Kidney (tissue), 14 donors: ENCODE results near the gene NT5C1A. TPM values are rescaled to one million over a fixed set of nuclear protein-coding genes. Genes with fewer than 3 reads are reported as not detected.

Experiments used
- DNase-seq, 5 donors: peaks; one replicate each; pipeline ENCODE4 v3.0.0-alpha.2; 2013 to 2020
- FAIRE-seq: peaks from 2 replicates; lab custom pipeline; 2012; peaks lifted over from hg19 to GRCh38; lab: Jason Lieb, UNC
- H3K27ac ChIP-seq, 2 donors: one replicate each; pipeline ENCODE4 v1.7.0; 2013; ENCODE audit warnings: low read depth in 2 of 2, low read length in 2 of 2, inconsistent platforms in 1 of 2
- H3K27me3 ChIP-seq: one replicate; pipeline ENCODE4 v1.7.1; 2013; ENCODE audit warnings: low read length, inconsistent platforms; ENCODE audit not compliant: control insufficient read depth, insufficient read depth
- H3K36me3 ChIP-seq, 3 donors: one replicate each; pipeline versions ENCODE4 v1.7.0 to v1.7.1; 2013; ENCODE audit warnings: low read length in 3 of 3, control low read depth in 1 of 3, inconsistent platforms in 1 of 3; ENCODE audit not compliant: insufficient read depth in 3 of 3, control insufficient read depth in 2 of 3
- H3K4me1 ChIP-seq, 3 donors: one replicate each; pipeline versions ENCODE4 v1.7.0 to v1.7.1; 2013; ENCODE audit warnings: low read length in 3 of 3, inconsistent platforms in 1 of 3, low read depth in 1 of 3; ENCODE audit not compliant: control insufficient read depth in 2 of 3, insufficient read depth in 2 of 3
- H3K4me3 ChIP-seq, 3 donors: one replicate each; pipeline versions ENCODE4 v1.7.0 to v1.8.1; 2013; ENCODE audit warnings: low read length in 3 of 3, control low read depth in 1 of 3, inconsistent platforms in 1 of 3
- H3K9ac ChIP-seq, 3 donors: one replicate each; pipeline versions ENCODE4 v1.7.0 to v1.7.1; 2013; ENCODE audit warnings: low read length in 3 of 3, control low read depth in 1 of 3, inconsistent platforms in 1 of 3
- H3K9me3 ChIP-seq, 3 donors: one replicate each; pipeline versions ENCODE4 v1.7.0 to v1.7.1; 2013; ENCODE audit warnings: low read length in 3 of 3, control low read depth in 1 of 3, inconsistent platforms in 1 of 3; ENCODE audit not compliant: control insufficient read depth in 2 of 3, insufficient read depth in 1 of 3
- CTCF ChIP-seq: IDR thresholded peaks from 3 replicates; pipeline ENCODE4 v1.5.1; 2012; ENCODE audit warnings: mild to moderate bottlenecking, moderate library complexity, borderline replicate concordance; ENCODE audit not compliant: insufficient read depth; ENCODE audit errors: extremely low read depth
- intact Hi-C: fragments of 100-400 bp; cut with DNase I; formaldehyde crosslinking; loops from one replicate; pipeline ENCODE4 v1.11.1; 2022
- polyA plus RNA-seq: library from polyadenylated mRNA; stranded (reverse); fragments of 350-450 nt; fragmentation: Illumina TruSeq; extraction: RNeasy Lipid Tissue Mini Kit (QIAGEN cat#74804); gene quantifications from one replicate; pipeline ENCODE4 v1.2.3, GENCODE V29; 2014; ENCODE audit warnings: low read depth, low replicate concordance; ENCODE audit not compliant: insufficient read depth
- total RNA-seq: library from RNA; stranded (reverse); fragmentation: NEBNext Ultra II Directional; extraction: Animal tissue kit (Norgen Biotek cat#: 25700); gene quantifications from one replicate; pipeline ENCODE4 v1.2.1, GENCODE V29; 2021
- donor health status: control.
- donor health status: control.
- donor health status: control.
- donor health status: control.
- donor health status: control.
- donor health status: DM: yes; HTN: yes; CAD: no.
- donor health status: Normal renal cell carcinoma (clear cell type).

NT5C1A gene
- total and polyA plus RNA-seq, 2 donors from 2014 or later = 0.62 to 2.0 TPM

DNA sequence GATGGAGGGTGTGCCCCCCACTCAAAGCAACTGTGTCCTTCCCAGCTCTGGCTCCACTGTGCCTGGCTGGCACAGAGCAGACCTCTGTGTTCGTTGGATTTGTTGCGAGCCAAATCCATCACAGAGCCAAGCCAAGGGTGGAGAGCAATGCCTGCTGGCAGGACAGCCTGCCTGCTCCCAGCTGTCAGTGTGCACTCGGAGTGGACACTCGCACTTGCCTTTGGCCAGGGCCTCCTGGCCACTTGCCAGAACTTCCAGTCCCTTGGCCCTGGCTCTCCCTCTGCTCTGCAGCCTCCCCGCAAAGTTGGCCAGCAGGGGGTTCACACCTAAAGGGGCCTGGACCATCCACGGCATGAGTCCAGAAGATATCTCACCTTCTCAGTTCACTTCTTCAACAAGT, 48.9 kb downstream of the NT5C1A start:
- intact Hi-C loops = no loop called here
- Histone ChIP-seq H3K4me1 (peaks cover 0 to 4% (median 0%) of the 10 kb centered on the region in 3 donors), H3K27me3 (no peaks in the 10 kb centered on the region), H3K27ac (no peak overlapping the region), H3K36me3 (no peaks in the 10 kb centered on the region), H3K9me3 (no peaks in the 10 kb centered on the region), H3K9ac (no peak overlapping the region), H3K4me3 (no peak overlapping the region)
- no peak for FAIRE-seq
- no peak for TF ChIP-seq CTCF
- DNase-seq = no peak

DNA sequence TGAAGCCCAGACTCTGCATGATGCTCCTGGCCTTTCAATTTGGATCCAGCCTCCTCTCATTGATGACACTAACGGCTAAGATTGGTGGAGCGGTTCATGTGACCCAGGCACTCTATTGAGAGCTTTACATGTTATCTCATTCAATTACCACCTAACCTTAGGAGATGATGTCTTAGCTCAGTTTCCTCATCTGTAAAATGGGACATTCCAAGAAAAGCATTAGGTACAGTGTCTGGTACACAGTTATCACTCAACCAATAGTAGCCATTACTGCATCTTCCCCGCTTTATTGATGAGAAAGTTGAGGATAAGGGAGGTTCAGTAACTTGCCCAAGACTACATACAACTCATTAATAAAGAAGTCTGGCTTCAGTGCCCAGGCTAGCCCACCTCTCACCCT, 49.5 kb downstream of the NT5C1A start:
- intact Hi-C loops = no loop called here
- Histone ChIP-seq H3K27ac (no peak overlapping the region), H3K27me3 (no peaks in the 10 kb centered on the region), H3K4me3 (no peak overlapping the region), H3K9me3 (no peaks in the 10 kb centered on the region), H3K36me3 (no peaks in the 10 kb centered on the region), H3K4me1 (peaks cover 0 to 4% (median 0%) of the 10 kb centered on the region in 3 donors), H3K9ac (no peak overlapping the region)
- DNase-seq = no peak
- no peak for FAIRE-seq
- no peak for TF ChIP-seq CTCF

GRCh38 chr1:39620659-39621165, 51.2 kb downstream of the NT5C1A start:
- Histone ChIP-seq H3K4me1 (peaks cover 0 to 2% (median 0%) of the 10 kb centered on the region in 3 donors), H3K27ac (no peak overlapping the region), H3K4me3 (no peak overlapping the region), H3K27me3 (no peaks in the 10 kb centered on the region), H3K9ac (no peak overlapping the region), H3K36me3 (no peaks in the 10 kb centered on the region), H3K9me3 (no peaks in the 10 kb centered on the region)
- DNase-seq (no peak), FAIRE-seq (no peak)
- TF ChIP-seq CTCF = no peak
- intact Hi-C loops = no loop called here

DNA sequence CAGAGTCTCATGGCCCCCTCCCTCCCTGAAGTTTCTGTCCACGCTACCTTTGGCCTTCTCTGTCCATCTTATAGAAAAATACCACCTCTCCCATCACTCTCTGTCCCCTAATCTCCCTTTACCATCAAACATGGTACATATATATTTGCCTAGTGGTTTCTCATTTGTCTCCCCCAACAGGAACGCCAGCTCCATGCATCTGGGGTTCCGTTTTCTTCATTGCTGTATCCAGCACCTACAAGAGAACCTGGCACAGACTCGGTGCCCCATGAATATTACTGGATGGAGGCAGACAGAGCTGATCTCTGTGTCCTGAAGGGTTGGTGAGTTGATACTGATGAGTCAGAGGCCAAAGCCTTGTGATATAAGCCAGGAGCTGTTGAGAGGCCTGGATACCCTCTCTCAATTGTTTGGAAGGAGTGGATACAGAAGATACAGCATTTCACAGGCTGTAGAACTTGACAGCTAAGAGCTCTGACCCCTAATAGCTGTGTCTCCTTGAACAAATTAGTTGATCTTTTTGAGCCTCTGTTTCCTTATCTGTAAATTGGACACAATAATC, 54.3 kb downstream of the NT5C1A start:
- Histone ChIP-seq H3K4me3 (no peak overlapping the region), H3K36me3 (no peaks in the 10 kb centered on the region), H3K27ac (no peak overlapping the region), H3K27me3 (no peaks in the 10 kb centered on the region), H3K9me3 (no peaks in the 10 kb centered on the region), H3K4me1 (no peaks in the 10 kb centered on the region), H3K9ac (no peak overlapping the region)
- FAIRE-seq = no peak
- peak in 1 of 5 donors; percentile 0 for DNase-seq
- intact Hi-C loops = no loop called here
- no peak for TF ChIP-seq CTCF
